Hematopoietic multipotent progenitor cell treated with erythropoietin and hydrocortisone succinate and interleukin-3 and kit ligand, for 17 days (in vitro differentiated cells): ENCODE measurements around the gene SMYD3.

Experiments
- DNase-seq: peaks from one replicate; pipeline ENCODE4 v3.0.0-alpha.2; 2015; ENCODE audit warnings: low spot score

Gene SMYD3

GRCh38 chr1:246515390-246516005, 8.4 kb upstream of the SMYD3 start:
- no peak for DNase-seq

- no peak for DNase-seq
These were observed 6.7 kb upstream of the SMYD3 start for GRCh38 chr1:246513619-246514343.

- DNase-seq, result no peak
These were observed 6.0 kb upstream of the SMYD3 start for GRCh38 chr1:246513041-246513440.

- no peak for DNase-seq
These were observed 5.6 kb upstream of the SMYD3 start for GRCh38 chr1:246512635-246513034.

GRCh38 chr1:246512230-246512629, 5.2 kb upstream of the SMYD3 start:
- no peak for DNase-seq

GRCh38 chr1:246511203-246511602, 4.1 kb upstream of the SMYD3 start:
- no peak for DNase-seq

- DNase-seq, result no peak
These were observed 3.3 kb upstream of the SMYD3 start for GRCh38 chr1:246510147-246511030.

- no peak for DNase-seq
These were observed 2.0 kb upstream of the SMYD3 start for GRCh38 chr1:246508897-246509688.

GRCh38 chr1:246506367-246506673, 759 bp downstream of the SMYD3 start:
- DNase-seq, result no peak

- DNase-seq, result no peak
These were observed 3.7 kb downstream of the SMYD3 start for GRCh38 chr1:246503341-246503740.

- peak; percentile 78 for DNase-seq
These were observed 9.7 kb downstream of the SMYD3 start for GRCh38 chr1:246497331-246497915.

GRCh38 chr1:246492611-246493245, 14.4 kb downstream of the SMYD3 start:
- peak; percentile 27 for DNase-seq

GRCh38 chr1:246491551-246492053, 15.5 kb downstream of the SMYD3 start:
- no peak for DNase-seq

- DNase-seq, result no peak
These were observed 18.4 kb downstream of the SMYD3 start for GRCh38 chr1:246488674-246489073.

- no peak for DNase-seq
These were observed 23.5 kb downstream of the SMYD3 start for GRCh38 chr1:246483569-246483933.

GRCh38 chr1:246482805-246483568, 24.1 kb downstream of the SMYD3 start:
- DNase-seq, result no peak

- DNase-seq, result no peak
These were observed 28.0 kb downstream of the SMYD3 start for GRCh38 chr1:246479061-246479460.

- DNase-seq, result no peak
These were observed 29.4 kb downstream of the SMYD3 start for GRCh38 chr1:246477634-246478033.

- no peak for DNase-seq
These were observed 30.3 kb downstream of the SMYD3 start for GRCh38 chr1:246476771-246477170.

GRCh38 chr1:246471688-246472087, 35.4 kb downstream of the SMYD3 start:
- DNase-seq, result no peak
